SK-N-SH treated with all-trans-retinoic acid at 6 μM for 48 hours (cell line): ENCODE data around the gene MAP3K6.

ENCODE experiments used
- CREB5 ChIP-seq: fragments of 250-450 bp; sonication (Bioruptor Pico); IDR thresholded peaks from 2 replicates; pipeline ENCODE4 v1.5.1; 2020; ENCODE audit warnings: low read depth, mild to moderate bottlenecking, moderate library complexity
- CSDC2 ChIP-seq: fragments of 250-450 bp; sonication (Bioruptor Pico); IDR thresholded peaks from 2 replicates; pipeline ENCODE4 v1.5.0; 2020; ENCODE audit warnings: mild to moderate bottlenecking, moderate library complexity
- PATZ1 ChIP-seq: fragments of 250-450 bp; sonication (Bioruptor Pico); IDR thresholded peaks from 2 replicates; pipeline ENCODE4 v1.8.0; 2020; ENCODE audit warnings: mild to moderate bottlenecking, moderate library complexity, borderline replicate concordance
- RARB ChIP-seq: fragments of 250-450 bp; sonication (Bioruptor Pico); IDR thresholded peaks from 2 replicates; pipeline ENCODE4 v1.8.0; 2021; ENCODE audit warnings: mild to moderate bottlenecking, moderate library complexity
- SNAI2 ChIP-seq: fragments of 250-450 bp; sonication (Bioruptor Pico); IDR thresholded peaks from 2 replicates; pipeline ENCODE4 v1.5.0; 2020; ENCODE audit warnings: mild to moderate bottlenecking, moderate library complexity
- TSHZ2 ChIP-seq: fragments of 250-450 bp; sonication (Bioruptor Pico); IDR thresholded peaks from 2 replicates; pipeline ENCODE4 v1.5.0; 2020; ENCODE audit warnings: mild to moderate bottlenecking, moderate library complexity
- ZC3H10 ChIP-seq: fragments of 250-450 bp; sonication (Bioruptor Pico); IDR thresholded peaks from 2 replicates; pipeline ENCODE4 v1.5.1; 2021; ENCODE audit warnings: mild to moderate bottlenecking, moderate library complexity
- ZFP3 ChIP-seq: fragments of 250-450 bp; sonication (Bioruptor Pico); IDR thresholded peaks from 2 replicates; pipeline ENCODE4 v1.5.0; 2020; ENCODE audit warnings: mild to moderate bottlenecking, moderate library complexity
- ZFP30 ChIP-seq: fragments of 450-650 bp; formaldehyde crosslinking; IDR thresholded peaks from 2 replicates; pipeline ENCODE4 v1.5.0; 2022; ENCODE audit warnings: mild to moderate bottlenecking, moderate library complexity
- ZNF70 ChIP-seq: fragments of 450-650 bp; formaldehyde crosslinking; IDR thresholded peaks from 2 replicates; pipeline ENCODE4 v1.5.0; 2020; ENCODE audit warnings: mild to moderate bottlenecking, moderate library complexity

- TF ChIP-seq PATZ1 (CRISPR knock-in tag), result no peak
- no peak for TF ChIP-seq CREB5 (CRISPR knock-in tag)
- TF ChIP-seq RARB (CRISPR knock-in tag), result no peak
- TF ChIP-seq TSHZ2, result no peak
- TF ChIP-seq ZC3H10 (CRISPR knock-in tag), result no peak
- TF ChIP-seq ZFP30 (CRISPR knock-in tag), result no peak
- no peak for TF ChIP-seq CSDC2 (CRISPR knock-in tag)
- no peak for TF ChIP-seq ZFP3 (CRISPR knock-in tag)
- TF ChIP-seq SNAI2 (CRISPR knock-in tag), result no peak
- TF ChIP-seq ZNF70, result no peak
These were observed 43.9 kb upstream of the MAP3K6 start for GRCh38 chr1:27410709-27411108.
